GM18909 (cell line): ENCODE data around the gene POLDIP3.
"Not testable (repeated sequence)": the region's sequence is repeated elsewhere in the genome, so short reads cannot be mapped to it uniquely, and the experiment has no call there.

Experiments used
- ATAC-seq: cut with Tn5 transposase; IDR thresholded peaks from one replicate; pipeline ENCODE4 v1.9.1; 2021; ENCODE audit warnings: mild to moderate bottlenecking; ENCODE audit not compliant: unreplicated experiment, poor library complexity

Gene POLDIP3

DNA sequence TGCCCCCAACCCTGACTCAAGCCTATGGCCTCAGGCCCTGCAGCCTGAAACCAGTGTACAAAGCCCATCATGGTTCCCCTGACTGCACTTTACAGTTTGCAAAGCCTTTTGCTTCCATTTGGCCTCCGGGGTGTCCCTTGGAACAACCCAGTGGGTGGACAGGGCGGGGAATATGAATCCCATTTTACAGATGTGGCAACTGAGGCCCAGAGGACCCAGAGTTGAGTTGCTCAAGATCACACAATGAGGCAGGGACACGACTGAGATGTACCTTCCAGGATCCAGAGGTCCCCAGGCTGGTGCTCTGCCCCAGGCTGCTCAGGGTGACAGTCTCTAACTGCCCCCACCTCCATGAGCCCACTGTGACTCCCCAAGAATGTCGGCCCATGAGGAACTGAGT lies 5.4 kb upstream of the POLDIP3 start:
- no peak for ATAC-seq

DNA sequence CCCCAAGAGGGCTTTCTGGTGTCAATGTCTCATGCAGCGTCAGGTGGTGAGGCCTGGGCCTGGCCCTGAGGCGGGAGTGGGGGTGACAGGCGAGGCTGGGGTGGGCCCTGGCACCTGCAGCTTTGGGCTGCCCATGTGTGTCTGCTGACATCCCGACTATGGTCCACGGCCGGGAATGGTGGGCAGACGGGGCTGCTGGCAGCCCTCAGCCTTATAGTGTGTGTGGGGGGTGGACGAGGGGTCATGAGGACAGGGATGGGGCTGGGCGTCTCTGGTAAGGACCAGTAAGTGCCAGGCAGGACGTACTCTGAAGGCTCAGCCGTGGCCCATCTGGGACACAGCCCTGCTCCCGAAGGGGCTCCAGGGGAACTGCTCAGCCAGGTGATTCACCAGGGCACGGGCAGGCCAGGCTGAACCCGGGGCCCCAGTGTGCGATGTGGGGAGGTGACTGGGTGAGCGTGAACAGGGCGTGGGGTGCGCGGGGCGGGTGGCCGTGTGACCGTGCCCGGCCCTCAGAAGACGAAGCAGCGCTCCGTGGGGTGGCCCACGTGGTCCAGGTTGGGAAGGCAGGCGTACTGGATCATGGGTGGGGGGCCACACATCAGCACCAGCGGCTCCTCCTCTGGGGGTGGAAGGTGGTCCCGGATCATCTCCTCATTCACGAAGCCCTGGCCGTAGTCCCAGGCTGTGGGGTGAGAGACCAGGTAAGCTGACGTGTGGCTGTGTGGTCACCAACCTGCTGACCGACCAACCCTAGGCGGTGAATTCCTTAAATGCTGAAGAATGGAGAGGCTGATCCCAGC lies 4.8 kb upstream of the POLDIP3 start:
- ATAC-seq = no peak

DNA sequence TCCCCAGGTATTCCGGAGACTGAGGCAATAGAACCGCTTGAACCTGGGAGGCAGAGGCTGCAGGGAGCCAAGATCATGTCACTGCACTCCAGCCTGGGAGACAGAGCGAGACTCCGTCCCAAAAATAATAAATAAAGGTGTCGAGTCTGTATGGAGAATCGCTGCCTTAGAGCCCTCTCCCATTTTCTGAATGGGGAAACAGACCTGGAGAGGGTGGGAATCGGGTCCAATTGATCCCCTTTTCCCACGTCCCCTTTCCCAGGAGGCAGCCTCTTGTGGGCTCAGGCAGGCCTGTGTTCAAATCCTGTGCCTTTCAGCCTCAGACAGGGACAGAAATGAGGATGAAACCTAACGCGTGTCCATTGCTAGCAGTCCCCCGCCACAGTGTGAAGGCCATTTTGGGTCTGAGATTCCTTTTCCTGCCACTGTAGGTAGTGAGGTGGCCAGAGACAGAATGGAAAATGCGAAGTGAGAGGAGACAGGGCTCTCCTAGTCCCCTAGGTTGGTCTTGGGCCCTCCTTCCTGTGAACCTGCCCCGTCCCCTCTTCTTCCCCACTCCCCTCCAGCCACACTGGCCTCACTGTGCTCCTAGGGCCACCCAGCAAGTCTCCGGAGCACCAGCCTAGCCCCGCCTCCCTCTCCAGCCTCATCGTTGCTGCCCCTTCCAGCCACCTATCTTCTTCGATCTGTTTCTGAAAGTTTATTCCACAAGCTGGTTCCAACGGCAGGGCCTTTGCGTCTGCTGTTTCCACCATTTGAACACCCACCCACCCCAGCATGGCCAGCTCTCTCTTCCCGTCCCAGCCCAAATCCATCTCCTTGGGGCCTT lies 2.7 kb upstream of the POLDIP3 start:
- no peak for ATAC-seq

DNA sequence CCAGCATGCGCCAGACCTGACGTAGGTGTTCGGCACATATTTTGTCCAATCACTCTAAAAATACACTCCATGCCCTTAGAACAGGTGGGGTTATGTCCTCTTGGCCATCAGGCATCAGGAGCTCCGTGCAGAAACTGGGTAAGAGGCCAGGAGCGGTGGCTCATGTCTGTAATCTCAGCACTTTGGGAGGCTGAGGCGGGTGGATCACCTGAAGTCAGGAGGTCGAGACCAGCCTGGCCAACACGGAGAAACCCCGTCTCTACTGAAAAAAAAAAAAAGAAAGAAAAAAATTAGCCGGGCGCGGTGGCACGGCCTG lies 1.1 kb upstream of the POLDIP3 start:
- ATAC-seq = not testable (repeated sequence)

DNA sequence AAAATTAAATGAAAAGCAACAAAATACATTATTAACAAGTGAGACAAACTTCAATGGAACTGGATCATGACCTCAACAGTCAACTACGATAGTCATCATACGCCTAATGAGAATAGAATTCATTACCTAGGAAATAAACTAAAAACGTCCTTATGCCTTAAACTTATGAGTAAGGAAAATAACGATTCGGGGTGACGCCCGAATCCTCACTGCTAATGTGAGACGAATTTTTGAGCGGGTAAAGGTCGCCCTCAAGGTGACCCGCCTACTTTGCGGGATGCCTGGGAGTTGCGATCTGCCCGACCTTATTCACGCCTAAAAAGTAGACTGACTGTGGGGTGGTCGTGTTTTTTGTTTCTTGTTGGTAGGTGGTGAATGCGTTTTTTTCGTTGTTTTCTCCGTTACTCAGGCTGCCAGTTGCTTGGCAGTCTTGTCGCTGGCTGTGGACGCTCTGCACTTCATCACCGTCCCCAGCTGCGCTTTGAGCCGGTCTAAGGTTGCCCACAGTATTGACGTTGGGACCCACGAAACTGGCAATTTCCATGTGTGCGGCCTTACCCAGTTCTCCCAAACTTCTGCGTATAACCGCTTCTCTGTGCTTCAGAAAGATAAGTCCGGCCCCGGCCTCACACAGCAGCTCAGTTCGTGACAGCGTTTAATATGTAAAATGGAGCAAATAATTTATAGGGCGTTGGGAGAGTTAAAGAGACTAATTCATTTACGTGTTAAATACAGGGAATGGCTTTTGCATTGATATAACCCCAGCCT lies 593 bp upstream of the POLDIP3 start:
- ATAC-seq = peak; percentile 63

DNA sequence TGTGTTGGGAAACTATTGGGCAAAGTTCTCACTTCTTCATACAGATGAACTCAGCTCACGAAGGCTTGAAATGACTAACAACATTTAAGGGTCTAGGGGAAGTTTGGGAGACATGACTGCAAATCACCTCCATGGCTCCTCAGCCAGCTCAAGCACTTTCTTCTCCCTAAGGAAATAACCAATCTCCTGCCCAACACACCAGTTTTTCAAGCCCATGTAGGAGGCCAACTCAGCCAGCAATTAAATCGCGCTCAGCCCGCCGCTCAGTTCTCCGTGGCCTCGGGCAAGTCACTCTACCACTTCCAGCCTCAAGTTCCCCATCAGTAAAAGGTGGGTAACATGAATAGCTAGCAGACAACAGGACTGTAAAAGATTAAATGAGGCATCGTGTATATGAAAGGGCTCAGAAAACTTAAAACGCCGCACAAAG lies 796 bp downstream of the POLDIP3 start:
- no peak for ATAC-seq

DNA sequence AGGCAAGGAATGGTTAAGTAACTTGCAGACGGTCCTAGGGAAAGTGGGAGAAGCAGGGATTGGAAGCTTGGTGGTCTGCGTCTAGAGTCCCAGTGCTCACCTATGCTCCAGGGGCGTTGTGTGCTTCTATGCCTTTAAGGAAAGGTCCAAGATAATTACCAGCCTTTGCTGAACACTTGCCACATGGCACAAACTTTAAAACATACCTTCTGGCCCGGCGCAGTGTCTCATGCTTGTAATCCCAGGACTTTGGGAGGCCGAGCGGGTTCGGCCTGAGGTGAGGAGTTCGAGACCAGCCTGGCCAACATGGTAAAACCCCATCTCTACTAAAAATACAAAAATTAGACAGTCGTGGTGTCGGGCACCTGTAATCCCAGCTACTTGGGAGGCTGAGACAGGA lies 2.3 kb downstream of the POLDIP3 start:
- no peak for ATAC-seq

DNA sequence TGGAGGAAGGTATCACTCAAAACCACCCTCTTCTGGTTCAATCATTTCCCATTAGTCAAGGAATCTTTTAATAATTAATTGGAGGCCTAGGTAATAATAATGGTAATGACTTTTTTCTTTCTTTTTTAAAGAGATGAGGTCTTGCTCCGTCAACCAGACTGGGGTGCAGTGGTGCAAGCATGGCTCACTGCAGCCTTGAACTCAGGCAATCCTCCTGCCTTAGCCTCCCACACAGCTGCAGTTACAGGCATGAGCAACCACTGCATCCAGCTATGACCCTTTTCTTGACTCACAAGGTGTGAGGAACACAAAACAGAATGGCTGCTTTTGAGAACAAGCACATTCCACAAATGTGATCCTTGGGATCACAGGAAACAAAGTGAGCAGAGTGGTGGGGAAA lies 3.6 kb downstream of the POLDIP3 start:
- no peak for ATAC-seq

DNA sequence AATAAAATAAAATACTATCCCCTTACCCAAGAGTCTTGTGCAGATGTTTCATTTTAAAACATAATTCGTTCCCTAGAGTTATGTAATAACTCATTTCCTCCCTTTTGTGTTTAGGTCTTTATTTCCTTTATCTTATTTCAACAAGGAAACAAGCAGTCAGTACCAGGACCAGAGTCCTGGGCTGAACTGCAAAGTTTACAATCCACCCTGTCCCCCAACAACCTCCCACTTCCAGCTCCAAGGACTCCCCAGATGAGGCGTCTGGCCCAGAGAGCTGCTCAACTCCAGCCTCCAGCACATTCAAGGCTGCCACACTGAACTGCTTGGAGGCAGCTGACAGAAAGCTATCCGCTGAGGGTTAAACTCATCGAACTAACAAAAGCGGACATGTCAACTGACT lies 4.5 kb downstream of the POLDIP3 start:
- ATAC-seq = no peak

DNA sequence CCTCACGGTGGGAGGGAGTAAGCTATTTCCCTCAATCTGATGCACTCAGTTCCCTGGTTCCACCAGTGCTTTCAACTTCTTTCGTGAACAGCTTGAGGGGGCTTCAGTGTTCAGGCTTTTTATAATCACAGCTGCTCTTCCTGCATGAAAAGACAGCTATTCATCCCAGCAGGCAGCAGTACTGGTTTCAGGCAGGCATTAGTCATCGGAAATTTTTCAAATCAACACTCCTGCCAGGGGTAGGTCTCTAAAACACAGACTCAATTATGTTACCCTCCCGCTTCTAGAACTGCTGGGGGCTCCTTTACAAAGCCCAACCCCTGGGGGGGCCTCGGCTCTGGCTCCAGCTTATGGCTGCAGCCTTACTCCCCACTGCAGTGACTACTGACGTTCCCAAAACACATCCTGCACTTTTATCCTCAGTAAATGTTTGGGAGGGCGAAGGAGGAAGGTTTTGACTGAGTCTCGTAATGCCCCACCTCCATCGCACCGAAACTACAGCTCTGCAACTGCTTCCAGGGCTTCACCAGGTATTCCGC lies 5.8 kb downstream of the POLDIP3 start:
- ATAC-seq = no peak

DNA sequence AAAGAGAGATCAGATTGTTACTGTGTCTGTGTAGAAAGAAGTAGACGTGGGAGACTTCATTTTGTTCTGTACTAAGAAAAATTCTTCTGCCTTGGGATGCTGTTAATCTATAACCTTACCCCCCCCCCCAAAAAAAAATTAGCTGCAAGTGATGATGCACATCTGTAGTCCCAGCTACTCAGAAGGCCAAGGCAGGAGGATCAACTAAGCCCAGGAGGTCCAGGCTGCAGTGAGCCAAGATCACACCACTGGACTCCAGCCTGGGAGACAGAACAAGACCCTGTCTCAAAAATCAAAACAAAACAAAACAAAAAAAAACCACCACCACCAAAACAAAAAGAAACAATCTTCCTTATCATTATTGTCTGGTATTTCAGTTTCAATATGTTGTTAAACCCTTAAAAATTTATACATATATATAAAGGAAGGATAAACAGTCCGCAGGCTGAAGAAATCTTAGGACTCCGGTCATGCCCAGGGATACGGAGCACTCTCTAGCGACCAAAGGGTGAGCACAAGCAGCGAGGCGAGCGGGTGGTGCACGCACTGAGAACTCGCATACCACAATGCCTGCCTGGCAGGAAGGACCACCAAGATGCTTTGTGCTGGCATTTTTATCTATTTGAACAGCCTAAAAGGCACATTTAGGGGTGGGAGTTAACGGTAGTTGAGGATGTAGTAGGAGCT lies 6.4 kb downstream of the POLDIP3 start:
- no peak for ATAC-seq

DNA sequence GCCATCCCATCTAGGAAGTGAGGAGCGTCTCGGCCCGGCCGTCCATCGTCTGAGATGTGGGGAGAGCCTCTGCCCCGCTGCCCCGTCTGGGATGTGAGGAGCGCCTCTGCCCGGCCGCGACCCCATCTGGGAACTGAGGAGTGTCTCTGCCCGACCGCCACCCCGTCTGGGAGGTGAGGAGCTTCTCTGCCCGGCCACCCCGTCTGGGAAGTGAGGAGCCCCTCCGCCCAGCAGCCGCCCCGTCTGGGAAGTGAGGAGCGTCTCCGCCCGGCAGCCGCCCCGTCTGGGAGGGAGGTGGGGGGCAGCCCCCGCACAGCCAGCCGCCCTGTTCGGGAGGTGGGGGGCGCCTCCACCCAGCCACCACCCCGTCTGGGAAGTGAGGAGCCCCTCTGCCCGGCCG lies 7.0 kb downstream of the POLDIP3 start:
- not testable (repeated sequence) for ATAC-seq

DNA sequence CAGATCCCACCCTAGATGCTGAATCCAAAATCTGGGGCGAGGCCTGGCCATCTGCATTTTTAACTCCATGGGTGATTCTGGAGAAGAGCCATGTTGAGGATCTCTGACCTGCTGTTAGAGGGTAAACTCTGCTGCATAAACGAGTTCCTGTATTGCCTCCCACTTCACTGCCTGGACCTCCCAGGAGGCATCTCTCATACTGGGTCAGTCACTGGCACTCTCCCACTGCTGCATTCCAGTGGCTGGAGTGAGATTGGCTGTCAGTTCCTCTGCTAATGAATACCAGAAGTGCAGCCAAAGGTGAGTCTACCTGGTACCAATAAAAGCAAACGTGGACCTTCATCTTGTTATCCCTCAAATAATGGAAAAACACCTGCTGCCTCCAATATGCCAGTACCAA lies 10.3 kb downstream of the POLDIP3 start:
- no peak for ATAC-seq

DNA sequence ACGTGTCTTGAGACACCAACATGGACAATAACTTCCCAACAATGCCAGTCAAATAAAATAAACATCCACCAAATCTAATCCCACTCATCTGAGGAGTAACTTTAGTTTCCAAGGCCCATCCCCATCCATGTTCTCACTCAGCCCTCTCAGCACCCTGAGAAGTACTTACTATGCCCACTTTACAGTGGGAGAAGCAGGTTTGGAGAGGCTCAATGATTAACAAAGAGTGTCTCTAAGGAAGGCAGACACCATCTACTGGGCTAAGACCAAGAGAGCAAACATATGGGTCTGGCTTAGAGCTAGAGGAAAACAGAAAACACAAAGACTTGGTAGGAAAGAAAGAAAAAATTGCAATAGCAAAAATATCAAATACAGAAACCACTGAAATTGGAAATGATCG lies 11.3 kb downstream of the POLDIP3 start:
- ATAC-seq = no peak

DNA sequence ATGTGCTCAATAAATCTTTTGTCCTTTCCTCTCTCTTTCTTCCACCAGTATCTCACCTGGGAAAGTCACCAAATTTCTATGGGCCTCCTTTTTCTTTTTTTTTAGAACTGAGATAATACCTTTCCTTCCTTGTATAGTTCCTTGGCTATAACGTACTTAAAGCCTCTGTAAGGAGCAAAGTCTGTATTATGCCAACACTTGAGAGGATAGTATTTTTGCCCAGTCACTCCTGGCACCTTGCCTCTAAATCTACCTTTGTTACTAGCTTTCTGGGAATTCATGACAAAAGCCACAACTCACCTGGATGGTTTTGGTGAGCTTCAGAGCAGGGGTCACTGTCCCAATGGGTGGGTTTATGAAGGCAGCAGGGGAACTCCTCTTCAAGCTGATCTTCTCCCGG lies 12.2 kb downstream of the POLDIP3 start:
- ATAC-seq = no peak

DNA sequence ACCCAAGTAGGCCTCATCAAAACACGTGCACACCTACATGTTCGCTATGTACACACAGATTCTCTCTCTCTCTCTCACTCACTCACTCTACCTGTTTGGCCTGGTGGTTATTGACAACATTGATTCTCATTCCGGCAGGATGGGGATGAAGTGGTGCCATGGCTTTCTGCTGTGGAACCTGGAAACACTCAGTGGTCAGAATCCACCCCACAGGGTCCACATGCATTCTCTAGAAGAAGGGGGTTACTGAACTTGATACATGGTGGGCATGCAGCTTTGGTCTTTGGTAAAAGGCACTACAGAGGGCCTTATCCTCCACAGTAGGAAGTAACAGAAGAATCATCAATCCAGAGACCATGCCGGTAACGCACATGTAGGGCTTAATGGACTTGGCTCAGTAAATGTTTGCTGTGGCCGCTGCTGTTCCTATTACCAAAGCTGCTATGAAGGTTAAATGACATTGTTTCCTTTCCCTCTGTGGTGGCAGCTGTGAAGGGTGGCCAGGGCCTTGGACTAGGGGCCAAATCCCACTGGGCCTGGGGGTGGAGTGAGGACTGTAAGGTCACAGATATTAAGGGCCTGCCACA lies 12.7 kb downstream of the POLDIP3 start:
- no peak for ATAC-seq

DNA sequence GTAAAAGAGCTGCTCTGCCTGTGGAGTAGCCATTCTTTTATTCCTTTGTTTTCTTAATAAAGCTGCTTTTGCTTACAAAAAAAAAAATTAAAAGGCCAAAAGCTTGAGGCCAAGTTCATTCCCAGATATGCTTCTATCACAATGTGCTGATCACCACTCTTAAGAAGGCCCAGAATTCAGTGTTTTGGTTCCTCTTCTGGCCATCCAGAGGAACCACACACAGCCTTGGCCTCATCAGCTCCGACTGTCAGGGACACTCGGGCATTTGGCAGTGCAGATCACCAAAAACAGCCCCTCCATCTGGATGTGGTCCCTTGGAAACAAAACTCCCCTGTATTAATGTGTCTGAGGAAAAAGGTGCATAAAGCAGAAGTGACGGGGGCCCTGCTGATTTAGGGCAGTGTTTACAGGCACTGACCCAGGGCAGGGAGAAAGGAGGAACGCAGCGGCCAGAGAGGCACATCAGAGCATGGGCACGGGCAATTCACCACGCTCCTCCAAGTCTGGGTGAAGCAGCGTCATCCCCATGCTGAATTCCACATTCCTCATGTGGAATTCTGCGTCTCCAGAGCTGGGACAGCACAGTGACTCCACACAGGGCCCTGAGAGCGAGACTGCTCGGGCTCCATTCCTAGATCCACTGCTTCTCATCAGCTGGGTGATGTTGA lies 17.7 kb downstream of the POLDIP3 start:
- ATAC-seq = no peak

DNA sequence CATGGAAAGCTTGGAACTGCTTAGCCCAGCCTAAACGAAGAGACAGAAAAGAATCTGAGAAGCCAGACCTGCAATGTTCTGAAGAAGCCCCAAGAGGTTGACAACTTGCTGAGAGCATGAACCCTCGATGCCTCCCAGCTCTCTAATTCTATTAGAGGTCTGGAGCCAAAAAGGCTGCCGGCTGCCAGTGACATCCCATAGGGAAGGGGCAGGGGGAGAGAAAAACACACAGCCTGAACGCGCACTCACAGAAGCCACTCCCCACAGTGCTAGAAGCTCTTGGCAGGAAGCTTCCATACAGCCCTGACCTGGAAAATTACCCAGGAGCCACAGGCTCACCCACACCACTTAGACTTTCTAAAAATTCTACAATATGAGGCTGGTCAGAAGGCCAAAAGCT lies 18.3 kb downstream of the POLDIP3 start:
- ATAC-seq = no peak

DNA sequence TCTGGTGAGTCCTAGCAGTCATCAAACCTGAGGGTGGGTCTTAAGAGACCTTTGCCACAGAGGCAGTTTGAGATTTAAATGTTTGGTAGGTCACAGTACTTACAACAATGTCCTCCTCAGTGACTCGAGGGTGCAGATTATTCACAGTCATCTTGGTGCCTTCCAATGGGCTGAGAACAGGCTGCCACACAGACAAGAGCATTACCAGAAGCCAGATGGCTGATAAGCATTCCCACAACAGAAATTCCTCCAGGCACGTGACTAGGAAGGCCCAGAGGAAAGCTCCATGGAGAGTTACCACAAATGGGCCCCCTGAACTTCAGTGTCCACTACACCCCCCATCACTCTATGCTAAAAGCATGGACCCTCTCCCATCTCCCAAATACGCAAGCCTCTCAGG lies 19.2 kb downstream of the POLDIP3 start:
- no peak for ATAC-seq
